ENCODE results near the gene SPINK4. TPM values are rescaled to one million over a fixed set of nuclear protein-coding genes. Genes with fewer than 3 reads are reported as not detected.

The SPINK4 gene
- total RNA-seq, 2 experiments from 2014 or later, result not detected

- H3K9me3 ChIP-seq (ENCODE audit: control insufficient read depth in 1 of 2, insufficient read depth in 1 of 2, low read length in 2 of 2), result no peaks in the 10 kb centered on the region
- POLR2A ChIA-PET, result no interaction called here
- no peaks in the 10 kb centered on the region for H3K27me3 Mint-ChIP-seq
- DNase-seq (no peak), ATAC-seq (ENCODE audit: poor library complexity) (no peak)
- H3K4me3 ChIP-seq (ENCODE audit: low read length), result no peak overlapping the region
- CTCF ChIA-PET, result no interaction called here
- no peaks in the 10 kb centered on the region for H3K36me3 ChIP-seq (ENCODE audit: insufficient read depth, low read length)
- no peaks in the 10 kb centered on the region for H3K4me1 ChIP-seq (ENCODE audit: insufficient read depth, low read length)
- H3K27ac ChIP-seq (ENCODE audit: low read depth in 1 of 2, low read length in 2 of 2), result no peak overlapping the region
- no peaks in the 10 kb centered on the region for H3K9me3 Mint-ChIP-seq
- H3K27ac Mint-ChIP-seq, result no peak overlapping the region
- no peak overlapping the region for H3K4me3 Mint-ChIP-seq
- TF ChIP-seq, protein P1, sequence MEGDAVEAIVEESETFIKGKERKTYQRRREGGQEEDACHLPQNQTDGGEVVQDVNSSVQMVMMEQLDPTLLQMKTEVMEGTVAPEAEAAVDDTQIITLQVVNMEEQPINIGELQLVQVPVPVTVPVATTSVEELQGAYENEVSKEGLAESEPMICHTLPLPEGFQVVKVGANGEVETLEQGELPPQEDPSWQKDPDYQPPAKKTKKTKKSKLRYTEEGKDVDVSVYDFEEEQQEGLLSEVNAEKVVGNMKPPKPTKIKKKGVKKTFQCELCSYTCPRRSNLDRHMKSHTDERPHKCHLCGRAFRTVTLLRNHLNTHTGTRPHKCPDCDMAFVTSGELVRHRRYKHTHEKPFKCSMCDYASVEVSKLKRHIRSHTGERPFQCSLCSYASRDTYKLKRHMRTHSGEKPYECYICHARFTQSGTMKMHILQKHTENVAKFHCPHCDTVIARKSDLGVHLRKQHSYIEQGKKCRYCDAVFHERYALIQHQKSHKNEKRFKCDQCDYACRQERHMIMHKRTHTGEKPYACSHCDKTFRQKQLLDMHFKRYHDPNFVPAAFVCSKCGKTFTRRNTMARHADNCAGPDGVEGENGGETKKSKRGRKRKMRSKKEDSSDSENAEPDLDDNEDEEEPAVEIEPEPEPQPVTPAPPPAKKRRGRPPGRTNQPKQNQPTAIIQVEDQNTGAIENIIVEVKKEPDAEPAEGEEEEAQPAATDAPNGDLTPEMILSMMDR (IDR thresholded peaks at IDR 0.05), result no peak
- H3K36me3 Mint-ChIP-seq (ENCODE audit: low read depth), result no peaks in the 10 kb centered on the region
- no peaks in the 10 kb centered on the region for H3K4me1 Mint-ChIP-seq (ENCODE audit: low read depth)
- intact Hi-C loops (cut with DNase I, micrococcal nuclease), result no loop called here
- no peaks in the 10 kb centered on the region for H3K27me3 ChIP-seq (ENCODE audit: control insufficient read depth in 1 of 2, insufficient read depth in 2 of 2, low read length in 2 of 2)
Measured at GRCh38 chr9:33196736-33197135, 43.2 kb upstream of the SPINK4 start.

DNA sequence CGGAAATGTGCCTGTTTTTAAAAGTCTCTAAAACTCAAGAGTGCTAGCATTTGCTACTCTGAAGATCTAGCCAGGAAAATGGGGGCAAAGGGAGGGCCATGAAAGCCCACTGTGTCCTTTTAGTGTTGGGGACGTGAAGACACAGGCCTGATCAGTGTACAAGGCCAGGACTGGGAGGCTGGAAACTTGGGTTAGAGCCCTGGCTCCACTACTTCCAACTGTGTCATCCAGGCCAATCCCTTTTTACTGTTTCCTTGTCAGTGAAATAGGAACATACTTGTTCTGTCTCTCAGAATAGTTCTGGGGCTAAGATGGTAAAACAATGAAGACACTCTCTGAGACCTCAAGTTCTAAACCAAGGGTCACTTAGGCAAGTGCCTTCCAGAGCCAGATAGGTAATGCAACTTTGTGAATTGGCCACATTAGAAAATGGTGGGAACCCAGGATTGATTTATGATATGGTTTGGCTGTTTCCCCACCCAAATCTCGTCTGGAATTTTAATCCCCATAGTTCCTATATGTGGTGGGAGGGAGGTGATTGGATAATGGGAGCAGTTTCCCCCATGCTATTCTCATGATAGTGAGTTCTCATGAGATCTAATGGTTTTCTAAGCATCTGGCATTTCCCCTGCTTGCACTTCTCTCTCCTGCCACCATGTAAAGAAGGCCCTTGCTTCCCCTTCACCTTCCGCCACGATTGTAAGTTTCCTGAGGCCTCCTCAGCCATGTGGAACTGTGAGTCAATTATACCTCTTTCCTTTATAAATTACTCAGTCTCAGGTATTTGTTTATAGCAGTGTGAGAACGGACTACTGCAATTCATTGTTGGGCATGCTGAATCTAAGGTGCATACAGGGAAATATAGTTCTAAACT, 42.5 kb upstream of the SPINK4 start:
- DNase-seq, result no peak
- Mint-ChIP-seq H3K27me3 (no peaks in the 10 kb centered on the region), H3K36me3 (ENCODE audit: low read depth) (no peaks in the 10 kb centered on the region), H3K4me3 (no peak overlapping the region), H3K27ac (no peak overlapping the region), H3K9me3 (no peaks in the 10 kb centered on the region), H3K4me1 (ENCODE audit: low read depth) (peaks cover 6% of the 10 kb centered on the region)
- no peaks in the 10 kb centered on the region for H3K36me3 ChIP-seq (ENCODE audit: insufficient read depth, low read length)
- H3K4me1 ChIP-seq (ENCODE audit: insufficient read depth, low read length), result peaks cover 5% of the 10 kb centered on the region
- no peak overlapping the region for H3K27ac ChIP-seq (ENCODE audit: low read depth in 1 of 2, low read length in 2 of 2)
- CTCF ChIA-PET, result no interaction called here
- no peak overlapping the region for H3K4me3 ChIP-seq (ENCODE audit: low read length)
- ATAC-seq (ENCODE audit: poor library complexity), result no peak
- POLR2A ChIA-PET, result no interaction called here
- no peaks in the 10 kb centered on the region for H3K27me3 ChIP-seq (ENCODE audit: control insufficient read depth in 1 of 2, insufficient read depth in 2 of 2, low read length in 2 of 2)
- TF ChIP-seq, protein P1 (IDR thresholded peaks at IDR 0.05), result no peak
- H3K9me3 ChIP-seq (ENCODE audit: control insufficient read depth in 1 of 2, insufficient read depth in 1 of 2, low read length in 2 of 2), result no peaks in the 10 kb centered on the region
- intact Hi-C loops (cut with DNase I, micrococcal nuclease), result no loop called here

GRCh38 chr9:33198165-33198564, 41.8 kb upstream of the SPINK4 start:
- TF ChIP-seq, protein P1 (IDR thresholded peaks at IDR 0.05), result no peak
- intact Hi-C loops (cut with DNase I, micrococcal nuclease), result no loop called here
- no peaks in the 10 kb centered on the region for H3K9me3 Mint-ChIP-seq
- no peaks in the 10 kb centered on the region for H3K27me3 ChIP-seq (ENCODE audit: control insufficient read depth in 1 of 2, insufficient read depth in 2 of 2, low read length in 2 of 2)
- no peaks in the 10 kb centered on the region for H3K36me3 Mint-ChIP-seq (ENCODE audit: low read depth)
- no peak overlapping the region for H3K4me3 Mint-ChIP-seq
- no peak overlapping the region for H3K27ac Mint-ChIP-seq
- no peaks in the 10 kb centered on the region for H3K27me3 Mint-ChIP-seq
- DNase-seq (no peak), ATAC-seq (ENCODE audit: poor library complexity) (no peak)
- H3K4me1 ChIP-seq (ENCODE audit: insufficient read depth, low read length), result peaks cover 11% of the 10 kb centered on the region
- H3K36me3 ChIP-seq (ENCODE audit: insufficient read depth, low read length), result no peaks in the 10 kb centered on the region
- CTCF ChIA-PET, result no interaction called here
- H3K27ac ChIP-seq (ENCODE audit: low read depth in 1 of 2, low read length in 2 of 2), result no peak overlapping the region
- no peaks in the 10 kb centered on the region for H3K9me3 ChIP-seq (ENCODE audit: control insufficient read depth in 1 of 2, insufficient read depth in 1 of 2, low read length in 2 of 2)
- H3K4me1 Mint-ChIP-seq (ENCODE audit: low read depth), result peaks cover 11% of the 10 kb centered on the region
- POLR2A ChIA-PET, result no interaction called here
- no peak overlapping the region for H3K4me3 ChIP-seq (ENCODE audit: low read length)

All from CD4-positive, alpha-beta T cell (primary cell).